Stimulated activated CD8-positive, alpha-beta memory T cell treated with anti-CD3 and anti-CD28 coated beads, Interleukin-15, amount 100 ng/mL, for 1 hour (primary cell): ENCODE results near the gene TMPRSS2.

Experiments
- DNase-seq: peaks from one replicate; pipeline ENCODE4 v3.0.0-alpha.2; 2020; ENCODE audit warnings: low read depth

Gene TMPRSS2

DNA sequence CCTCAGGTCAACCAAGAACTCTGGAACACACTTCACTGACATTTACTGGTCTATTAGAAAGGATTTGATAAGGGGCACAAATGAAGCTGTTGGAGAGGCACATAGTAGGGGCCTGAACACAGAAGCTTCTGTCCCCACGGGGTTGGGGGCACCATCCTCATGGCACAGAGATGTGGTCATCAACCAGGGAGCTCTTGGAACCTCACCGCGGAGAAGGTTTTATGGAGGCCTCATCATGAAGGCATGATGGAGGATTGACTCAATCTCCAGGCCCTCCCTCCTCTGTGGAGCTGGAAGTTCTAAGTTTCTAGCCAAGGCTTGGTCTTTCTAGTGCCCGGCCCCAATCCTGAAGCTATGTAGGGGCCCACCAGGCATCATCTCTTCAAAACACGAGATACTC, 58.3 kb downstream of the TMPRSS2 start:
- DNase-seq = no peak

DNA sequence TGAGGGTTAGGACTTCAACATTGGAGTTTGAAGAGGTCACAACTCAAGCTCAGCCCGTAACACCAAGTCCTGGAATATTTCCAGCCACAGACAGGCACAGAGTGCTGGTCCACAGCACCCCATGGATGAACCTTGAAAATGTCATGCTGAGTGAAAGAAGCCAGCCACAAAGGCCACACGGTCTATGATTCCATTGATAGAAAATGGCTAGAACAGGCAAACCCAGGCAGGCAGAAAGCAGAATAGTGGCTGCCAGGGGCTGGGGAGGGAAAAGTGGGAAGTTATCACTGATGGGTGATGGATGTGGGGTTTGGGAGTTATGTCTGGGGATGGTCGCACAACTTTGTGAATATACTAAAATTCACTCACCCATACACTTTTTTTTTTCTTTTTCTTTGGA, 60.6 kb downstream of the TMPRSS2 start:
- no peak for DNase-seq

DNA sequence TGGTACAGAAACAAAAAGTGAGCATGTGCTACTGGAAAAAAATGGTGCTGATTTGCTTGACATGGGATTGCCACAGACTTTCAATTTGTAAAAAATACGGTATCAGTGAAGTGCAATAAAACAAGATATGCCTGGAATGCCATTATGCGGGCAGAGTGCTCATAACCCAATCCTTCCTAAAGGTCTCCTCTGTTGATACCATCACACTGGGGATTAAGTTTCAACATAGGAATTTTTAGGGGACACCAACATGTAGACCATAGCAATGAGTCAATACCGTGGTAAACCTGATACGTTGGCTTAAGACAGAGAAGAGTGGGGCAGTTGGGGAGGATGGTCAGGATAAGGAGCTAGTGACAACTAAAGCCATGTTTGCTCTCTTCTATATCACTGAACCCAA, 61.4 kb downstream of the TMPRSS2 start:
- no peak for DNase-seq

DNA sequence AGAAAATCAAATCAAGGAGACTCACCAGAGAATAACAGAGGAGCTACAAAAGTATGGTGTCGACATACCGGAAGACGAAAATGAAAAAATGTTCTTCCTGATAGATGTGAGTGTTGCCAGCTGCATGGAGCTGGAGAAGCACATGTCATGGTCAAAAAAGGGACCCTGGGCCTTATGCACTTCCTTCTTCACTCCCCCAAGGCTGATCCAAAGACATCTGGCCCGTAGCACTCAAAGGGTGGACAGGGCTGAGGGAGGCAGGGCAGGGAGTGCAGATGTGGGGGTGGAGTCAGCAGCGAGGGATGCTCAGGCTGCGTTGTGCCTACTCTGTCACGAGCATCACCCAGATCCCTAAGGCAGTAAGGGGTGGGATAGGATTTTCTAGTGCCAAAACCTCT, 62.5 kb downstream of the TMPRSS2 start:
- no peak for DNase-seq

DNA sequence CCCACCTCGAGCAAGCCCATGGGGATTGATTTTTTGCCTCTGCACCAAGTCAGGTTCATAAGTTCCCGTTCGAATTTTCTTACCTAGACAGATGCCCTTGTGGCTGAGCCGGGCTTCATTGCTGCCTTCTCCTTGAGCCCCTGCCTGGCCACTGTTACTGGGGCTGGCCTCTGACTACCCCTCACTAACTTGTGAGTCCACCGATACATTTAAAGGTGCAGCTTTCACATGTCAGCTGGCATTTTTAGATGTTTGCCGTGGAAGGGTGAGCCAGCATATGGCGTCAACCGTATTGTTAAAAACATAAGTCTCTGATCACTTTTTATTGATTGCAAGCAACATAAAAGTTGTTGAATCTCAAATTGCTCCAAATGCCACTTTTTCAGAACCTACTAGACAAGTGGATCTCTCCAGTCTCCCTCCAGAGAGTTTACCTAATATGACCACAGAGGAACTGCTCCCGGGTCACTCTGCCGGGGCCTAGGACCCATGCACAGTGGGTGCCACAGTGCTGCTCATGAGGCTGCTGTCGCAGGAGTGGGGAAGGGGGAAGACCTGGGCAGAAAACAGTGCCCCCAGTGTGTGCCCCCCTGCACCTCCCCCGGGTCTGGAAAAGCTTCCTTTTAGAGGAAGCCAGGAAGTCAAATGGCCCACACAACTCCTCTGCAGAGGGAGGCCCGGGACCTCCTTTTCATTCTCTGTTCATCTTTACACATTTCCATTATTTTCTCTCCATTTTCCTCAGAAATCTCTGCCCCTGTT, 63.1 kb downstream of the TMPRSS2 start:
- DNase-seq = no peak

DNA sequence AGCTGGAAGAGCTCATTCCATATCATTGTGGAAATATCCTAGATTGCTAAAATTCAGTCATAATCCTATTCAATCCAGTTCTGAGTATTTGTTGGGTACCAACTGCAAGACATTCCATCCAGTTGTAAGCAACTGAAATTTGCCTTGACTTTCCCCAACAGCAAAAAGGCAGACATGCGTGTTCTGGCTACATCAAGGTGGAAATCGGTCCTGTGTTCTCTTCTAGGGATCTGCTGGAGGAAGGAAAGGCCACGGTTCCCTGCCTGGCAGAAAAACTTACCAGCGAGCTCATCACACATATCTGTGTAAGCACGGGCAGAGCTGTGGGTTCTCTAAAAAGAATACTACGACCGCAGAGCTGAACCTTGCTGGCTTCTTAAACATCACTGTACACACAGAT, 64.4 kb downstream of the TMPRSS2 start:
- DNase-seq = no peak

DNA sequence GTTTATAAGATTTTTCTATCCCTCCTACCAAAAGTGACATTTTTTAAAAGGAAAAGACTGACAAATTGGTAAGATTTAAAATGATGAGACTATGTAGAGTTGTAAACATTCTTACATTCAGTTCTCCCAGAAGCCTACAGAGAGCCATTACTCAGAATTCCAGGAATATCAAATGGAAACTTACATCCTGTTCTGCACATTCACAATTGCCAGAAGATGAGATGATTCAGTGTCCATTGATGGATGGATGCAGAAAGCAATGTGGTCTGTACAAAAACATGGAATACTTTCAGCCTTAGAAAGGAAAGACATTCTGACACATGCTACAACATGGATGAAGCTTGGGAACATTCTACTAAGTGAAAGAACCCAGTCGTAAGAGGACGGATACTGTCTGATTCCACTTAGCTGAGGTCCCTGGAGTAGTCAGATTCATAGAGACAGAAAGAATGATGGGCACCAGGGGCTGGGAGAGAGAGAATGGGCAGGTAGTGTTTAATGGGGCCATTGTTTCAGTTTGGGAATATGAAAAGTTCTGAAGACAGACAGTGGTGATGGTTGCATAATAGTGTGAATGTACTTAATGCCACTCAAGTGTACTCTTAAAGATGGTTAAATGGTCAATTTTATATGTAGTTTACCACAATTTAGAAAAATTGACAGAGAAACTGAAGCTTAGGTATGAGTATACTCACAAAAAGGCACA, 65.3 kb downstream of the TMPRSS2 start:
- DNase-seq = no peak

DNA sequence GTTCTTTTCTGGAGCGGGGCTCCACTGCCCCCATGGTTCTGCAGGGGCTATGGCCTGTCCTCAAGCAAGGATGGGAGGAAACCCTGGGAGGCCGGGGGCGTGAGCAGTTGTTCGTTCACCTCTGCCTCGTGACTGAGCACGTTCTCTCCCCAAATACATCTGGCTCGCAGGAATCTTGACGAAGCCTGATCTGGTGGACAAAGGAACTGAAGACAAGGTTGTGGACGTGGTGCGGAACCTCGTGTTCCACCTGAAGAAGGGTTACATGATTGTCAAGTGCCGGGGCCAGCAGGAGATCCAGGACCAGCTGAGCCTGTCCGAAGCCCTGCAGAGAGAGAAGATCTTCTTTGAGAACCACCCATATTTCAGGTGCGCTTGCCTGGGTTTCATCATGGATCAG, 66.4 kb downstream of the TMPRSS2 start:
- no peak for DNase-seq

DNA sequence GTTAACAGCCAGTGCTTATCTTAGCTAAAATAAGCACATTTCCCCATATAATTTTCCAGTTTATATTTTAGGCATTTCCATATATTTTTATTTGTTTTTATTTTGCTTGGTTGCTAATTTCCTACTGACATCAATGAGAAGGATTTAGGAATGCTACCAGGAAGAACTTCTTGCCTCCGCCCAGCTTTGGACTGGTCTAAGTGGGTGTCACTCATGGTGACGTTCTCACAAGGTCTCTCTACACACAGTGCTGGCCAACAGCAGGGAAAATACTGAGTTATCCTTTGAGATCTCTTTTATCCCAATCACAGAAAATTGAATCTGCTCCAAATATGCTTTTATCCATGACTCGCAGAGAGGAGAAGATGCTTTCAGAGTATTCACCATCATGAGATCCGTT, 68.7 kb downstream of the TMPRSS2 start:
- no peak for DNase-seq

DNA sequence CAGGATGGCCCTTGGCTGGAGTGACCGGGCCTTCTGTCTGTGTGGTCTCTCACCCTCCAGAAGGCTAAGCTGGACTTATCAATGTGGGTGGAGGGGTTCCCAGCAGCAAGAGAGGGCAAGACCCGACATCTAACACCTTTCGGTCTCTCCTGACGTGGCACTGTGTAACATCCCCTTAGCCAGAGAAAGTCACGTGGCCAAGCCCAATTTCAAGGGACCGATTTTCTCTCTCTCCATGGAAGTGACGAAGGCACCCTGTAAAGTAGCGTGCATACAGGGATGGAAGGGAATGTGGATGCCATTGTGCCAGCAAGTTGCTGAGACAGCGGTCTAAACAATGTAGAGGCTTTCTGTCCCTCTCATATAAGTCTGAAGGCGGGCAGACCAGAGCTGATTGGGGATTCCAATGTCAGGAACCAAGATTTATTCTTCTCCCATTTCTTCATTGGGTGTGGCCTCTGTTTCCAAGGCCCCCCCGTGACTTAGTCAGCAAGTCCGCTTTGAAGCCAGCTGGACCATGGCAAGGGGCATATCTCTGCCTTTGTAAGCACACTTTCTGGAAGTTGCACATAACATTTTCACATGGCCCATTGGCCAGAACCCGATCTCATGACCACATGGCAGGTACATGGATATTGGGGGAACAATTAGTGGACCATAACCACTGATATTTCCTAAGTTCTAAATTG, 69.4 kb downstream of the TMPRSS2 start:
- no peak for DNase-seq

DNA sequence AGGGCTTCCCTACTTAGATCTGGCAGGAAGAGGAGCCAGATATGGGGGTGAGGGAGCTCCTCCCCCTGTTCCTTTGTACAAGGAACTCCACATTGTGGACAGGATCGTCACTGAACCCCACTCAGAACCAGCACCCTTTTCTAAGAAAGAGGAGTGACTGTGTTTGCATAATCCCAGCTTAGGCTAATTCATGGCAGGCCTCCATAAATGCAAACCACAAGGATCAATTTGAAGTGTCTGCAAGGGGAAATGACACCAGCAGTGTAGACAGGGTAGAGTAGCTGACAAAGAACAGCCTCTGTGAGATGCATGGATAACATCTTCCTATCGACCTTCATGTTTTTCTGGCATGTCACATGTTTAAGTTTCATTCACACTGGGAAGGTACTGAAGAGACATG, 70.2 kb downstream of the TMPRSS2 start:
- no peak for DNase-seq

DNA sequence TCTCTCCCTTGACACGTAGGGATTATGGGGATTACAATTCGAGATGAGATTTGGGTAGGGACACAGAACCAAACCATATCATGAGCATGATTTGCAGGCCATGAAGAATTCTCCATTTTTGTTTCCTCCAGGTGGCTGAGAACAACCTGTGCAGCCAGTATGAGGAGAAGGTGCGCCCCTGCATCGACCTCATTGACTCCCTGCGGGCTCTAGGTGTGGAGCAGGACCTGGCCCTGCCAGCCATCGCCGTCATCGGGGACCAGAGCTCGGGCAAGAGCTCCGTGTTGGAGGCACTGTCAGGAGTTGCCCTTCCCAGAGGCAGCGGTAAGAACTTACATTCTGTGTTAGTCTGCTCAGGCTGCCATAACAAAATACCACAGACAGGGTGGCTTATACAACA, 72.3 kb downstream of the TMPRSS2 start:
- no peak for DNase-seq

DNA sequence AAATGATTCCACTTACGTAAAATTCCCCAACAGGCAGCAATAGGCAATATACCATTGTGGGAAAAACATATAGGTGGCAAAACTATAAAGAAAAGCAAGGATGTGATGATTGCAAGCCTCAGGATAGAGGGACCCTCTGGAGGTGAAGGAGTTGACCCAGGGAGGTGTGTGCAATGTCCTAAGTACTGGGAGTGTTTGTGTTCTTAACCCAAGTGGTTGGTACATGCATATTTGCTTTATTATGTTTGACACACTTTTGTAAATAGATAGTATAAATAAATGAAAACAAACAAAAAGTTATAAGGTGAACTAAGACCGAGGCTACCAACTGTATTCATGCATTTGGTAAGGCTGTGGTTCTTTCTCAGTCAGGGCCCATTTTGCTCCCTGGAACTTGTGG, 74.4 kb downstream of the TMPRSS2 start:
- no peak for DNase-seq

DNA sequence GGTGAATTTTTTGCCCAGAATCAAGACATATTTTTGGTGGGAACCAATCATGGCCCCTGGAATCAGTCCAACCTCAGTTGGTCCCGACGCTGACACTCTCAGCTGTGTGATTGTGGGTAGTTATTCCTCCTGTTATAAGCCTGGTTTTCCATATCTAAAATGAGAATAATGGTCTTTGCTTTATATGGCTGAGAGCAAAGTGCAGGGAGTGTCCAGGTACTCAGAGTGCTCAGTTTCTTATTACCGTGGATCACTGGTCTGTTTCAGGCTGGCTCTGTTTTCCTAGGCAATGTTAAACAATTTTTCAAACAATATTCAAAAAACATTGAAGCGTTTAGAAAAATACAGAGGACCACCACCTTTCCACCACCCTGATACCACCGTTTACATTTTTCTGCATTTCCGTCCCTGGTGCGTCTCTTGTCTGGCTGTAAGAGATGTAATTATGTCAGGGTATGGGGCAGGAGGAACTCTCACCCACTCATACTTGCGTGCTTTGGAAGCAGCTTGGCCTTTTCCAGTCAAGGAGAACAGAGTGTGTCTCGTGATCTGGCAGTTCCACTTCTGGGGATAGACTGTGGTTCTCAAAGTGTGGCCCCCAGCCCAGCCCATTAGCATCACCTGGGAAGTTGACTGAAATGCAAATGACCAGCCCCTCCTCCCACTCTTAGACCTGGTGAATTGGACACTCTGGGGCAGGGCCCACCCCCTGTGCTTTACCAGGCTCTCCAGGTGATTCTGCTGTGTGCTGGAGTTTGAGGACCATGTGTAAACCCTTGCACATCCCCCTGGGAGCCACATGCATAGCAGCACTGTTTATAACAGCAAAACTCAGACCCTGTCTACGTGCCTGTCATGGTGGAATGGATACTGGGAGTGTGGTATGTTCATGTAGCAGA, 75.1 kb downstream of the TMPRSS2 start:
- no peak for DNase-seq

DNA sequence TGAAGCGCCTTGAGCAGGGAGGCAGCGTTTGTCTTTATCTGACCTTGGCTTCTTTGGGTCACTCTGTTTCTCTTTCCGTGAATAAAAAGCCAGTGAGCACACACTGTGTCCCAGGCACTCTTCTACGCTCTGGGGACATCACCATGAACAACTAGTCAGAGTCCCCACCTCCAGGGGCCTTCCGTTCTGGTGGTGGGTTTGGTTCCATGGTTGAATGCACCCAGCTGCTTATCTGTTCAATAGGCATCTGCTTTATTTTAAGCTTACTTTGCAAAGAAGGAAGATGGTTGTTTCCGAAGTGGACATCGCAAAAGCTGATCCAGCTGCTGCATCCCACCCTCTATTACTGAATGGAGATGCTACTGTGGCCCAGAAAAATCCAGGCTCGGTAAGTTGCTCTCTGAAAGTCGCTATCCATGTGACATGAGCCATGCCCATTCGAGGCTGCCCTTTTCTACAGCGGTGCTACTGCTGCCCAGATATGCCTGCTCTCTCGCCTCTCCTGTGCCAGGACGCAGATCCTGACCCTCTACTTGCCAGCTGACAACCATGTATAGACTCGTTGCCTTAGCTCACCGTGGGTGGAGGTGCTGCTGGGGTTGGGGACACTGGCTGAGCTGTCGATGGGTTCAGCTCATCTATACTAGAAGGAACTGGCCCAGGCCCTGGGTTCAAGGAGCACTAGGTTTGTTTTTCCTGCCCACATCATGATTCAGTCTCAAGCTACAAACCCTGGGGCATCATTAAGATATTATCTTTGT, 76.0 kb downstream of the TMPRSS2 start:
- DNase-seq = no peak

DNA sequence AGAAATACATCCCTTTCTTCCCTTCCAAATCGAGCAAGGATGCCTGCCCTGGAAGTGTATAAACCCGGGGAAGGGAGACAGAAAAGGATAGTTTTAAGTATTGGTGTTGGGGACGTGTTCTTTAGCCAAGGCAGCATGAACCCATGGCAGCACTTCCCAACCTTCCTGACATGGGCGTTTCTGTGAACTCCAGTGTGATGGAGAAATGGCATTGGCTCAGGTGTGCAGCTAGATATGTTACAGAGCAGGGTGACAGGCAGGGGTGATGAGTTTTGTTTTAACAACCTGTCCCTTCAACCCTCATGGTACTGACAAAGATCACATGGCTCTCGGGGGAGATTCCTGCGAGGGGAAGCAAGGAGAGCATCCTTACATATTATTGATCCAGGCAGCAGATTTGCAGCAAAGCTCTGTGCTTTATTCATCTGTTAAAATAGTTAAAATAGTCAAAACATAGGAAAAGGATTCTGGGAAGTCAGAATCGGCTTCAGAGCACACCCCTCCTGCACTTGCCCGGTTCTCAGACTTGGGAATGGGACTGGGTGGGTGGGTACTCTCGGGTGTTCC, 78.0 kb downstream of the TMPRSS2 start:
- DNase-seq = no peak

DNA sequence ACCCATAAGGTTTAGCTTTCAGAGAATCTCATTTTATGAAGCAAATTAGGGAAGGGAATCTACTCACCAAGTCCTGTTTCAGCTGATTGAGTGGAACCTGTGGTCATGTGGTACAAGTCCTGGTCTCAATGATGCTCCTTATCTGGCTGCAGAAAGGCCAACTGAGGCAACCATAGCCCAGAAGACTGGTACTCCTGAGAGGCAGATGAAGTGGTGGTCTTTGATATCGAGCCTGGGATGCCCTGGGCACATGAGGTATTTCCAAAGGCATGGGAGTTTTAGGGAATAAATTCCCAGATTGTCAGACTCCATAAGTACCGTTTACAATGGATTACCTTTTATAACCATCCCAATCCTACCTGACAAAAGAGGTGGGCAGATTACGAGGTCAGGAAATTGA, 78.7 kb downstream of the TMPRSS2 start:
- no peak for DNase-seq

DNA sequence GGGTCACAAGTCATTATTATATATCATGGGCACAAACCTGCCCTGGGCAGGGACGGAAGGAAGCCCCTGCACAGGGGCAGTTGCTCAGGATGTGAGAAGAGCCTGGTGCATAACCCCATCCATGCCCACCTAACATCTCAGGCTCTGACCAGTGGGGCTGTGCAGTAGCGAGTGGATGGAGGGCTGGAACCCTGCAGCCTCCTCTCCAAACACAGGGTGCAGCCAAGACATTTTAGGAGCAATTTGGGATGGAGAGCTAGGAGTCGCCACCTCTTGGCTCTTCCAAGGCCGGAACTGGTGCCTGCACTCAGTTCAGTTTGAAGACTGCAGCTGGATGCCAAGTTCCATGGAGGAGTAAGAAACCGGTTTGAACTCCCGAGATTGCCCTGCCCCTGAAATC, 79.1 kb downstream of the TMPRSS2 start:
- no peak for DNase-seq

DNA sequence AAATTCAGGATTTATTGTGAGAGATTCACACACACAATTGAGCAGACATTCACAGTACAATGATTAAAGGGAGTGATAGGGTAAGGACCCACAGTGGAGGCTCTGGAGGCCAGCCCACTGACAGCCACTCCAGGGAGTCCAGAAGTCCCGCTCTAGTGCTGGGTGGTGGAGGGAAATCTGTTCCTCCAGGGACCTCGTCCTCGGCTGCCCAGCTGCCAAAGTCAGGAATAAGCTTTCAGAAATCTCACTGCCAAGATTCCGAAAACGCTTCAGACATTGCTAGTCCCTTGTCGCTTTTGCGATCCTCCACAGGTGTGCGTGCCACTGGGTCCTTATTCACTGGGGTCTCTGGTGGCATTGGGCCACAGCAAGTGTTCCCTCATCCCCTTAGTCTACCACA, 79.6 kb downstream of the TMPRSS2 start:
- no peak for DNase-seq

DNA sequence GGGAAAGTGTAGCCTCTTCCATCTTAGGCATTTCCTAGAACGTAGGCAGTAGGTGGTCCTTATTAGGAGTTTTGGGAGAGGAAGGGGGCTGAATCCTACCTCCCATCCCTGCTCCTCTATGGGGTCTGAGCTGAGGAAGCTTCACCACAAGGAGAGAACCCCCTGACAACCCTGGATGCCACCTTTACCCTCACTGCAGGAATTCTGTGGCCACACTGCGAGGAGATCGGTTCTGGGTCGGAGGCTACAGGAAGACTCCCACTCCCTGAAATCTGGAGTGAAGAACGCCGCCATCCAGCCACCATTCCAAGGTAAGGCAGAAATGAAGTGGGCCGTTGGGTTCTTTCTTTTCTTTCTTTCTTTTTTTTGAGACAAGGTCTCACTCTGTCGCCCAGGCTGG, 80.4 kb downstream of the TMPRSS2 start:
- no peak for DNase-seq
